HG02623 (cell line): ENCODE results near the gene OR13D1.
"Not testable (repeated sequence)": the region's sequence is repeated elsewhere in the genome, so short reads cannot be mapped to it uniquely, and the experiment has no call there.

Source experiments
- ATAC-seq: cut with Tn5 transposase; IDR thresholded peaks from one replicate; pipeline ENCODE4 v1.9.1; 2021; ENCODE audit warnings: moderate library complexity; ENCODE audit not compliant: unreplicated experiment

Gene OR13D1

GRCh38 chr9:104694218-104694617 lies at the start of gene OR13D1:
TSS of gene OR13D1 (plus strand) at chr9:104694518. CDS start at chr9:104694518, 0 bp downstream.
- no peak for ATAC-seq

- no peak for ATAC-seq
Observed at GRCh38 chr9:104658496-104659195, 35.7 kb upstream of the OR13D1 start.

- no peak for ATAC-seq
Observed at GRCh38 chr9:104675611-104676010, 18.7 kb upstream of the OR13D1 start.

GRCh38 chr9:104682642-104683041 lies 11.7 kb upstream of the OR13D1 start:
- peak; percentile 82 for ATAC-seq

- ATAC-seq, result no peak
Observed at GRCh38 chr9:104686081-104686480, 8.2 kb upstream of the OR13D1 start.

GRCh38 chr9:104700306-104700705 lies 6.0 kb downstream of the OR13D1 start:
- ATAC-seq, result no peak

GRCh38 chr9:104708737-104709136 lies 14.4 kb downstream of the OR13D1 start:
- ATAC-seq, result not testable (repeated sequence)

GRCh38 chr9:104711604-104712003 lies 17.3 kb downstream of the OR13D1 start:
- no peak for ATAC-seq

GRCh38 chr9:104725014-104725413 lies 30.7 kb downstream of the OR13D1 start:
- ATAC-seq, result no peak

- ATAC-seq, result no peak
Observed at GRCh38 chr9:104738452-104738851, 44.1 kb downstream of the OR13D1 start.

- ATAC-seq, result no peak
Observed at GRCh38 chr9:104740621-104741020, 46.3 kb downstream of the OR13D1 start.

- peak; percentile 37 for ATAC-seq
Observed at GRCh38 chr9:104743376-104743985, 49.2 kb downstream of the OR13D1 start.
